Stimulated activated CD8-positive, alpha-beta memory T cell treated with anti-CD3 and anti-CD28 coated beads, Interleukin-15, amount 100 ng/mL, for 1 hour (primary cell): ENCODE results near the gene UBTD1.
A peak's percentile ranks its signal among the peaks of the same experiment; 100 is the strongest.

Experiments
- DNase-seq: peaks from one replicate; pipeline ENCODE4 v3.0.0-alpha.2; 2020; ENCODE audit warnings: low read depth

Gene UBTD1

DNA sequence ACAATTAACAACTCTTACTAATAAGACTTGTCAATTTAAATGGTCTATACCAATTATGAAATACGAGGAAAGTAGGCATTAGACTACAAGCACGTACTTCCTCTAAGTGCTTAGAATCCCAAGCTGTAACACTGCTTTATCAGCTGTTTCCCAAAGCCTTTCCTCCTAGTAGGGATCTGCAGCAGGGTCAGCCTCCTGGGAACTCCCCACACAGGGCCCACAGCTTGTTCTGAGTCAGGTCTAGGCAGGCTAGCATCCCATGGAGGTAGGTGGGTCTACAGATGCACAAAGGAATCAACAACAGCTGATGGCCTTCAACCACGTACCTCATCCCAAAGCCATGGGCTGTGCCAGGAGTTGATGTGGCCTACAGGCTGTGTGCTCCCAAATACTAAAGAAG is 15.2 kb upstream of the UBTD1 start:
- no peak for DNase-seq

- no peak for DNase-seq
Observed at GRCh38 chr10:97483921-97484320, 14.8 kb upstream of the UBTD1 start.

DNA sequence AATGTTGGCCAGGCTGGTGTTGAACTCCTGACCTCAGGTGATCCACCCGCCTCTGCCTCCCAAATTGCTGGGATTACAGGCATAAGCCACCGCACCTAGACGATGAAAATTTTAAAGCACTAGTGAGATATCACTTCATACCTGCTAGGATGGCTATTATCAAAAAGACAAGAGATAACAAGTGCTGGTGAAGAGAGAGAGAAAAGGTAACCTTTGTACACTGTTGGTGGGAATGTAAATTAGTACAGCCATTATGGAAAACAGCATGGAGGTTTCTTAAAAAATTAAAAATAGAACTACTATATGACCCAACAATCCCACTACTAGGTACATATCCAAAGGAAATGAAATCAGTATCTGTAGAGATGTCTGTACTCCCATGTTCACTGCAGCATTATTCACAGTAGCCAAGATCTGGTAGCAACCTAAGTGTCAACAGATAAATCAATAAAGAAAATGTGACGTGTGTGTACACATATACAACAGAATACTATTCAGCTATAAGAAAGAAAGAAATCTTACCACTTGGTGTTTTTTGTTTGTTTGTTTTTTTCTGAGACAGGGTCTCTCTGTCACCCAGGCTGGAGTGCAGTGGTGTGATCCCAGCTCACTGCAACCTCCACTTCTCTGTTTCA is 13.0 kb upstream of the UBTD1 start:
- DNase-seq, result no peak

DNA sequence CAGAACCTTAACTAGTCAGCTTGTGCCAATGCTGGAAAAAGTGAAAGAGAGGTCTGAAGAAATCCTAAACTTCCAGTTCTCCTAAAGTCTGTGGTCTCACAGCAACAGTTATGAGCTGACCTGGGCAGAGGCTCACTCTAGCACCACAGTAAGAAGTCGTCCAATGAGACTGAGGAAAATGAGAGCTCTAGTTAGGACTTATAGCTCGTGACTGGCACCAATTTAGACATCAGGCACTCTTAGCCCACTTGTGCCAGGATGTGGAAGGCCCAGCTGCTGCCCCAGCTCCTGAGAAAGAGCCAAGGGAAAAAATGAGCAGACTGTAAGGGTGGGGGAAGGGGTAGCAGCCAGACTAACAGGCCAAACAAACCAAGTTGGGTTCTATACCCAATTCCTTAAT is 8.1 kb upstream of the UBTD1 start:
- DNase-seq, result no peak

DNA sequence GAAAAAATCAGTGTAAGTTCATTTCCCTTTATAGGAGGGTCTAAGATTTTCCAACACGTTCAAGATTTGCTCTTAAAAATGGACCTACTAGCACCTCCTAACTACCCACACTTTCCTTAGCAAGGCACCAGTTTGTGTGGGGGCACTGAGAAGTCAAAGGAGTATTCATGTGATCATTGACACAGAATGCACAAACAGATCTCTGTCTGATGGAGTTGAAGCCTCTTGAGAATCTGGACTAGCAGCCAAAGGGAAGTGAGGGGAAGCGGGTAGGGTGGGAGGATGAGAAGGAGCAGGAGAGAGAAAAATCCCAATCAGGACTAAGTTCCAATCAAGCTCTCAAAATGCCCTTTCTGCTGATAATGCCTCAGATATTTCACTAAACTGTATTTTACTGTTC is 4.6 kb upstream of the UBTD1 start:
- no peak for DNase-seq

GRCh38 chr10:97494863-97495506 is 3.7 kb upstream of the UBTD1 start:
- no peak for DNase-seq

GRCh38 chr10:97497572-97498075 is 1.1 kb upstream of the UBTD1 start:
- peak; percentile 27 for DNase-seq

GRCh38 chr10:97498076-97498840 is 466 bp upstream of the UBTD1 start, which contains the start of gene MMS19:
Gene MMS19, minus strand, starts transcription at chr10:97498422. Its CDS starts 38 bp downstream, at chr10:97498384.
- DNase-seq, result peak; percentile 97

DNA sequence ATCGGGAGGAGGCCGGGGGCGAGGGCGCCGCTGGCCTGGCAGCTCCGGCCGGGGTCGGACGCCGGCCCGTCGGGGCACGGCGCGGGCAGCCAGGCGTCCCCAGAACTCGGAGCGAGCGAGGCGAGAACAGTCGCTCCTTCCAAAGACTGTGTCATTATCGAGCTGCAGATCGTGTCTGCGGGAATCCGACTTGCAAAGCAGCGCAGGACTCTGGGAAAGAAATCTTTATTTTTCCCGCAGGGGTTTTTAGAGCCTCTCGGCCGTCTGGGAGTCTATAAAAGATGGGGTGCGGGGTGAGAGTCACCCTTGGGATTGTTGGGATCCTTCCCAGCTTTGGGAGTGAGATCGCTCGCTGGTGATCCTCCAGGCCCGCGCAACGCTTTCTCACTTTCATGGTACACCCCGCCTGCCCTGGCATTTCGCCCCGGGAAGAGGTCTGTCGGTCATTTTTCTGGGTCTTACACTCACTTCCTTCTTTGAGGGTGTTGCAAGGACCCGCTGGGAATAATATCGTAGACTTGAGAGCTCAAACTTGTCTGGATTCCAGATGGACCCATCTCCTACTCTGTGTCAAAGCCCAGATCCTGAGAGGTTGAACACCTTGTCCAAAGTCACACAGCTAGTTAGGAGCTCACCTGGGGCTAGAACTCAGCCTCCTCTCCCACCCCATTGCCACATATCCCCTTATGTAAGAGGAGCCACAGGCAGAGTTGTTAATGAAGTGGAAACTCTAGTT is 1.0 kb downstream of the UBTD1 start:
- no peak for DNase-seq

DNA sequence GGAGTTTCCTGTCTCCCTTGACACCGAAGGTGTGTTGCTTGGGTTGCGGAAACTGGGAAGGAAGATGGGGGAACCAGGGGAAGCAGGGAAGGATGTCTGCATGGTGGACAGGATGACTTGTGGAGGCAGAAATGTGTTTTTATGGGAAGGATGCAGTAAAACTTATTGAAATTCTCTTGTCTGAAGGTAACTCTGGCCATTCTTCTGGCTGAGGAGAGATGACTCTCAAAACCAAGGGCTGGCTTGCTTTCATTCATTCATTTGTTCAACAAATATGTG is 1.5 kb downstream of the UBTD1 start:
- no peak for DNase-seq

DNA sequence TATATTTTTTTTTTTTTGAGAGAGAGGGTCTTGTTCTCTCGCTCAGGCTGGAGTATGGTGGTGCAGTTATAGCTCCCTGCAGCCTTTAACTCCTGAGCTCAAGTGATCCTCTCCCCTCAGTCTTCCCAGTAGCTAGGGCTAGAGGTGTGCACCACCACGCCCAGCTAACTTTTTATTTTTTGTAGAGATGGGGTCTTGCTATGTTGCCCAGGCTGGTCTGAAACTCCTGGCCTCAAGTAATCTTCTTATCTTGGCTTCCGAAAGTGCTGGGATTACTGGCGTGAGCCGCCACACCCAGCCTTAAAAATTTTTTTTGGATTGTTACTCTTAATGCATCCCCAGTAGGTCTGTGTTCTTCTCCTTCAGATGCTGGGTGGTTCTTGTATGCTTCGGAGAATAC is 4.2 kb downstream of the UBTD1 start:
- DNase-seq, result no peak

DNA sequence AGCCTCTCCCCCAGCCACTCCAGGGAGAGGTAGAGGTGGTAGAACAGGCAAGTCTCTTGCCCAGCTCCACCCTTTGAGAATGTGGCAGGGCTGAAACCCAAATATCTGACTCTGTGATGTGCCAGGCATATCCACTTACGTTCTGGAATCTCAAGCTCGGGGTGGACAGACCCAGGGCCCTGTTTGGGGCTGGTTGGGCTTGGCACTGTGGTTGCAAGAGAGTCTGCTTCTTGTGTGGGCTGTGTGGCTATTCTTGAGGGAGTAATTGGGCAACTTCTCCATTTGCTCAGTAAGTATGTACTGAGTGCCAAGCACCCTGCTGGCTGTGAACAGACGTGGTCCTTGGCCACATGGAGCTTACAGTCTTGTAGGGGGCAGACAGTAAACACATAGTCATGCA is 4.7 kb downstream of the UBTD1 start:
- DNase-seq, result no peak

DNA sequence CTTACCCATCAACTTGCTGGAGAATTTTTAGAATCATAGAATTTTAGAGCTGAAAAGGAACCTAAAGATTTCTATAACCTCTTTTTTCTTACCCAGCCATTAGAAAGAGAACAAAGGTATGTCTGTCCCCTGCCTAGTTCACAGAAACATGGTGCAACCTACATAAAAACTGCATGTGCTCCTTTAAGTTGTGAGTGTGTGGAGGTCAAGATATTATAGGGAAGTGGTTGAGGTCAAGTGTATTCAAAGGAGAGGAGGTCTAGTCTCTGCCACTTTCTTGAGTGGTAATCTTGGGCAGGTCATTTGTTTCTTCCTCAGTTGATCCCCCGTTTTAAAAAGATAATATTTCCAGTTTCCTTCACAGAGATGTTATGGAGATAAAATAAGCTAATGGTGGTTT is 6.4 kb downstream of the UBTD1 start:
- no peak for DNase-seq

DNA sequence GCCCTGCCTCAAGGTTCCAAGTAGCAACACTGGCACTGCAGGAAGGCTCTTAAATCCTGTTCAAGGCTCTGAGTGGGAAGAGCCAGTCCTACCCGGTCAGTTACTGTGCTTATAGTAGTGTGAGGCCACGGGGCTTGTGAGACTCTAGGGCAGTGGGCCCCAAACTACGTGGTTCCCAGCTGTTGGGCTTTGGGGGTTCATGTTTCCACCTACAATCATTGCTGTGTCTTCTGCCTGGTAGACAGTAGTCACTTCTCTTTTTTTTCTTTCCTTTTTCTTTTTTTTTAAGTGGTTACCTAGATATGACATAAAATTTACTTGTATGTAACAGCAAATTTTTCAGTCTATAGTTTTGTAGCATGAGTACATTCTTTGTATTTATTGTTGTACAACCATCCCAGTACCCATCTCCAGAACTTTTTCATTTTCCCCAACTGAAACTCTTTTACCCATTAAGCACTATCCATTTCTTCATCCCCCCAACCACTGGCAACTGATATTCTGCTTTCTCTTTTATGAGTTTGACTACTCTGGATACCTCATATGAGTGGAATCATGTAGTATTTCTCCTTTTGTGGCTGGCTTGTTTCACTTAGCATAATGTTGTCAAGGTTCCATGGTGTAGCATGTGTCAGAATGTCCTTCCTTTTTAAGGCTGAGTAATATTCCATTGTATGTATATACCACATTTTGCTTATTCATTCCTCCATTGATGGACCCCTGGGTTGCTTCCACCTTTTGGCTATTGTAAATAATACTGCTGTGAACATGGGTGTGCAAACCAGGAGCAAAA is 7.7 kb downstream of the UBTD1 start:
- no peak for DNase-seq

- no peak for DNase-seq
Observed at GRCh38 chr10:97508342-97508741, 9.6 kb downstream of the UBTD1 start.

- no peak for DNase-seq
Observed at GRCh38 chr10:97509120-97509680, 10.5 kb downstream of the UBTD1 start.

DNA sequence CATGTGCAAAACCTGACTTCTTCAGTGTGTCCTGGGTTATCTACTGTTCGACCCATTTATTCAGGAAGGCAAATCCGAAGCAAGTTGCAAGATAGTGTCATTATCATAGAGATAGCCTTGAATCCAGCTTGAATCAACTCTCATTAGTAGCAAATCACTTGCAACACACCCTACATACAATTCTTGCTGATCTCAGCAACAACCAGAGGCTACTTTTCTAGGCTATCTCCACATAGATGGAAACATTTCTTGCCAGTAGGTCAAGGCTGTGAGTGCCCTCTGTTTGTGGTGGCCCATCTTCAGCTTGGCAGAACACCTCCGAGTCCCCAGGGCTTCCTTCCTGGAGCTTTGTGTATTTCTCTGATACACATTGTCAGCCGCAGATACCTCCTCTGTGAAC is 12.0 kb downstream of the UBTD1 start:
- DNase-seq, result no peak

GRCh38 chr10:97511711-97512440 is 13.2 kb downstream of the UBTD1 start:
- DNase-seq, result no peak

- no peak for DNase-seq
Observed at GRCh38 chr10:97512993-97513392, 14.3 kb downstream of the UBTD1 start.

GRCh38 chr10:97514344-97514743 is 15.6 kb downstream of the UBTD1 start:
- no peak for DNase-seq
